ENCODE results near the gene CEMP1. TPM values are rescaled to one million over a fixed set of nuclear protein-coding genes. Genes with fewer than 3 reads are reported as not detected.

Gene CEMP1
- total RNA-seq, 2 donors from 2014 or later = 0.23 to 0.75 TPM

DNA sequence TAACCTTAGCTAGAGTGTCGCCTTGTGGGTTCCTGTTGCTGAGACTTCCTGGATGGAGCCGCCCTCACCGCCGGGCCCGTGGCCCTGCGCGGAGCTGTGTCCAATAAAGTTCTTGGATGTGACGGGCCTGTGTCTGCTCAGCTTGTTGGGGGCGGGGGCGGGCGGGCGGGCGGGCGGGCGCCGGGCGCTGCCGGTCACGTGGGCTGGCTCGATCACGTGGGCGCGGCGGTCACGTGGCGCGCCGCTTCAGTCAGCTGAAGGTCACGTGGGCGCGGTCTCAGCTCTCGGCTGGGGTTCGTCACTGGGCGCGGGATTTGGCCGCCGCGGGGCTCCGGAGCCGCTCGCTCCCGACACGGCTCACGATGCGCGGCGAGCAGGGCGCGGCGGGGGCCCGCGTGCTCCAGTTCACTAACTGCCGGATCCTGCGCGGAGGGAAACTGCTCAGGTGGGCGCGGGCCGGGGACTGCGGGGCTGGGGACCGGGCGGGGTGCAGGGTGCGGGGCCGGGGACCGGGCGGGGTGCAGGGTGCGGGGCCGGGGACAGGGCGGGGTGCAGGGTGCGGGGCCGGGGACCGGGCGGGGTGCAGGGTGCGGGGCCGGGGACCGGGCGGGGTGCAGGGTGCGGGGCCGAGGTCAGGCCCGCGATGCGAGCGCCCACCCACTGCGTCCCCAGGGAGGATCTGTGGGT, 11.0 kb downstream of the CEMP1 start, which contains the start of gene AMDHD2:
AMDHD2 (plus strand) TSS at position 275 of the 687 bp plus-strand sequence; CDS start at position 363, 88 bp downstream.
- Mint-ChIP-seq H3K36me3 (ENCODE audit: low read depth) (peaks cover 9% of the 10 kb centered on the region), H3K27me3 (no peaks in the 10 kb centered on the region), H3K4me1 (peaks cover 44% of the 10 kb centered on the region), H3K27ac (peak within 1 kb of the TSS; percentile 91), H3K4me3 (peak within 1 kb of the TSS; percentile 92)
- no peaks in the 10 kb centered on the region for H3K9me3 ChIP-seq (ENCODE audit: control insufficient read depth, low read length, poor library complexity, severe bottlenecking)
- DNase-seq (peak; percentile 83 to 89 (median 87)), ATAC-seq (peak; percentile 62)

DNA sequence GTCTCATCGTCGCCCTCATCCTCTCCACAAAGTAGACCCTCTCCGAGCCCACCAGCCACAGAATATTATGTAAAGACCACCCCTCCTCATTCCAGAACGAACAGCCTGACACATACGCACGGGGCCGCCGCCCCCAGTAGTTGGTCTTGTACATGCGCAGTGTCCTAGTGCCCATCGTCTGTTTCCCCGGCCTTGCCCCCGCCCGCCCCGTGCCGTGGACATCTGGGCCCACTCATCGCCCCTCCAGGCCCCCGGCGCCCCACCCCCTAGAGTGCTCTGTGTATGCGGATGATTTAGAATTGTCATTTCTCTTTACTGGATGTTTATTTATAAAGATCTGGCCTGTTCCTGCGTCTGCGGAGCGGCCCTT, 11.5 kb downstream of the CEMP1 start:
- no peak for DNase-seq
- no peaks in the 10 kb centered on the region for H3K9me3 ChIP-seq (ENCODE audit: control insufficient read depth, low read length, poor library complexity, severe bottlenecking)
- peak overlapping the region; percentile 91 for H3K27ac Mint-ChIP-seq
- no peak for ATAC-seq
- H3K27me3 Mint-ChIP-seq = no peaks in the 10 kb centered on the region
- H3K4me3 Mint-ChIP-seq = peak overlapping the region; percentile 88
- H3K36me3 Mint-ChIP-seq (ENCODE audit: low read depth) = peaks cover 9% of the 10 kb centered on the region
- peaks cover 46% of the 10 kb centered on the region for H3K4me1 Mint-ChIP-seq

DNA sequence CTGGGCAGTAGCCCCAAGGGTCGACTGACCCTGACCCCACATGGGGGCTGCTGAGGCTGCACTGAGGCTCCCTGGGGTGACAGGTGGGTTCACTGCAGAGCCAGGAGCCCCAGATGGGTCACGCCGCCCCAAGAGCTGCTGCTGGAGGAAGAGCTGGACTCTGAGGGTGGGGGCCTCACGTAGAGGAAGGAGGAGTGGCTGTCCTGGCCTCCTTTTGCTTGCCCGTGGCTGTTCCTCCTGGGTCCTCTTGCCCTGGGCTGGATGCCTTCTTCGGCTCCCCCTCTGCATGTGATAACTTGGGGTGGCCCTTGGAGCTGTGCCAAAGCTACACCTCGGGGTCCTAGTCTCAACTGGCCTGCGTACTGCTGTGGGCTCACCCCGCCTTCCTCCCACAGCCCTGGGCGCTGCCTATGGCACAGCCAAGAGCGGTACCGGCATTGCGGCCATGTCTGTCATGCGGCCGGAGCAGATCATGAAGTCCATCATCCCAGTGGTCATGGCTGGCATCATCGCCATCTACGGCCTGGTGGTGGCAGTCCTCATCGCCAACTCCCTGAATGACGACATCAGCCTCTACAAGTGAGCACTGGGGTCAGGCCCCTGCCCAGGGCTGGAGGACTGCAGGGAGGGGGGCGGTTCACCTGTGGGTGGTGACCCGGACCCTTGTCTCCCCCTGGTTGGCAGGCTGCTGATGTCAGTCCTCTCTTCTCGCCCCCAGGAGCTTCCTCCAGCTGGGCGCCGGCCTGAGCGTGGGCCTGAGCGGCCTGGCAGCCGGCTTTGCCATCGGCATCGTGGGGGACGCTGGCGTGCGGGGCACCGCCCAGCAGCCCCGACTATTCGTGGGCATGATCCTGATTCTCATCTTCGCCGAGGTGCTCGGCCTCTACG, 12.1 kb downstream of the CEMP1 start:
- peak overlapping the region; percentile 91 for H3K27ac Mint-ChIP-seq
- no peaks in the 10 kb centered on the region for H3K27me3 Mint-ChIP-seq
- H3K4me3 Mint-ChIP-seq = peak overlapping the region; percentile 88
- H3K4me1 Mint-ChIP-seq = peaks cover 46% of the 10 kb centered on the region
- ATAC-seq (no peak), DNase-seq (no peak)
- H3K36me3 Mint-ChIP-seq (ENCODE audit: low read depth) = peaks cover 6% of the 10 kb centered on the region
- no peaks in the 10 kb centered on the region for H3K9me3 ChIP-seq (ENCODE audit: control insufficient read depth, low read length, poor library complexity, severe bottlenecking)

- Mint-ChIP-seq H3K27me3 (no peaks in the 10 kb centered on the region), H3K4me1 (peaks cover 44% of the 10 kb centered on the region), H3K4me3 (peak overlapping the region; percentile 19), H3K27ac (peak overlapping the region; percentile 95), H3K36me3 (ENCODE audit: low read depth) (peaks cover 6% of the 10 kb centered on the region)
- H3K9me3 ChIP-seq (ENCODE audit: control insufficient read depth, low read length, poor library complexity, severe bottlenecking) = no peaks in the 10 kb centered on the region
- ATAC-seq (no peak), DNase-seq (no peak)
Measured at GRCh38 chr16:2517954-2518605, 13.1 kb downstream of the CEMP1 start.

DNA sequence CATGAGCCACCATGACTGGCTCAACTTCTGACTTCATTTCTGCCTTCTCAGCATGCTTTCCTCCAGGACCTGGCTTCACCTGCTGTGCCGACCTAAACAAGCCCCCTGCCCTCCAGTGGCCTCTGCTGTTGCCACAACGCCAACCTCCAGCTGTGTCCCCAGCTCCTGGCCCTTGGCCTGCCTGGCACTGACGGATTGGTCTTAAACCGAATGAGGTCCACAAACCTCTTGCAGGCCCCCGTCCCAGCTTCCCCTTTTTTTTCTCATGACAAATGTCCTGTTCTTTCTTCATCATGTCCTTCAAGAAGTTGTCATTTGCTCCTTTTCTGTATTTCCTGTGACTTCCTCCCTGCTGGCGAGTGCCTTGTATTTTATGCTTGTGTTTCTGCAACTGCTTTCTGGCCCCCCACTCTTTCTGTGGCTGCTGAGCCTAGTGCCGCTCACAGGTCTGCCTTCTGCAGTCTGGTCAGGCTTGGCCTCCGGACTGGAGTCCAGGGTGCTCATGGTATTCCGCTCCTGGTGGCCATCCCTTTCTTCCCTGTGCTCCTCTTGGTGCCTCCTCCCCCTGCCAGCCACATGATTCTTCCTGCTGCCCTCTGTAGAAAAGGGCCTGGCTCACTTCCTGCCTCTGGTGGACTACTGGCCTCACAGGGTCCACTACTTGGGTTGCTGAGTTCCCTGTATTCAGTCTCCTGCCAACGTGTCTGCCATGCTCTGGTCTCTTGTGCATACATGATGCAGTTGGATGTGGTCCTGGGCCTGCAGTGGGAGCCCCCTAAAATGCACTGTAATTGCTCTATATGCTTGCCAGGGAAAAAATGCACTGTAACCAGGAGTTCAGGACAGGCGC, 14.6 kb downstream of the CEMP1 start:
- peaks cover 53% of the 10 kb centered on the region for H3K4me1 Mint-ChIP-seq

DNA sequence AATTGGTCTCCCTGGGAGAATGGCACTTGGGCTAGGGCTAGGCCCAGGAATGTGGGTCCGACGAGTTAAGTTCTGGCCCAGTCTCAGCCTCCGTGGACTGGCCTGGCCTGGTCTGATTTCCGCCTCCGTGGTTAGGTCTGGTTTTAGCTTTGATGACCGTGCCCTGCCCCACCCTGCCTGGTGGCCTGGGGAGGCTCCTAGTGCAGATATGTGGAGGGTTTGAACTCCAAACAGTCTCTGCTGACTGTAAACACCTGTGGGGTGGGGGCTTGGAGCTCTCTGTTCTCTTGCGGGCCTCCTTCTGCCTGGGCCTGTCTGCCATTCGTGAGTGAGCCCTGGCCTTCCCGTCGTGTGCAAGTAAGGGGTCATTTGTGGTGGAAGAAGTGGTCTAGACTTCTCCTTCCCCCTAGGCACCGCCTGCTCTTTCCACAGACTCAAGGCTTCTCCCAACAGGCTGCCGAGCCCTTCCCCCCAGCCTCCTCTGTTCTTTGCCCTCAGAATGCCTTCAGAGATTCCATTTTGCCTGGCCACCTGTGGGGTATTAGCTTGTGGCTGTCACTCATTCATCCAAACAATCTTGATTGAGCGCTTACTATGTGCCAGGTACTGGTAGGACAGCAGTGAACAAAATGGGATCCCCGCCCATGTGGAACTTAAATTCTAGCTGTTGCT, 15.9 kb downstream of the CEMP1 start:
- Mint-ChIP-seq H3K36me3 (ENCODE audit: low read depth) (peaks cover 6% of the 10 kb centered on the region), H3K4me3 (peak overlapping the region; percentile 93), H3K27ac (peak overlapping the region; percentile 95), H3K27me3 (no peaks in the 10 kb centered on the region), H3K4me1 (peaks cover 55% of the 10 kb centered on the region)
- ATAC-seq = no peak
- no peak for DNase-seq
- no peaks in the 10 kb centered on the region for H3K9me3 ChIP-seq (ENCODE audit: control insufficient read depth, low read length, poor library complexity, severe bottlenecking)

More for the DNA sequence above, 14.6 kb downstream of the CEMP1 start:
- Mint-ChIP-seq H3K27me3 (no peaks in the 10 kb centered on the region), H3K4me3 (peak overlapping the region; percentile 93), H3K27ac (peak overlapping the region; percentile 95), H3K36me3 (ENCODE audit: low read depth) (peaks cover 6% of the 10 kb centered on the region)
- DNase-seq (no peak), ATAC-seq (no peak)
- no peaks in the 10 kb centered on the region for H3K9me3 ChIP-seq (ENCODE audit: control insufficient read depth, low read length, poor library complexity, severe bottlenecking)

- Mint-ChIP-seq H3K36me3 (ENCODE audit: low read depth) (peaks cover 4% of the 10 kb centered on the region), H3K27me3 (no peaks in the 10 kb centered on the region), H3K27ac (peak overlapping the region; percentile 95), H3K4me1 (peaks cover 52% of the 10 kb centered on the region), H3K4me3 (peak overlapping the region; percentile 93)
- peak in 2 of 3 donors; percentile 41 to 45 for DNase-seq
- ATAC-seq = no peak
- no peaks in the 10 kb centered on the region for H3K9me3 ChIP-seq (ENCODE audit: control insufficient read depth, low read length, poor library complexity, severe bottlenecking)
Measured at GRCh38 chr16:2514333-2515179, 16.7 kb downstream of the CEMP1 start.

DNA sequence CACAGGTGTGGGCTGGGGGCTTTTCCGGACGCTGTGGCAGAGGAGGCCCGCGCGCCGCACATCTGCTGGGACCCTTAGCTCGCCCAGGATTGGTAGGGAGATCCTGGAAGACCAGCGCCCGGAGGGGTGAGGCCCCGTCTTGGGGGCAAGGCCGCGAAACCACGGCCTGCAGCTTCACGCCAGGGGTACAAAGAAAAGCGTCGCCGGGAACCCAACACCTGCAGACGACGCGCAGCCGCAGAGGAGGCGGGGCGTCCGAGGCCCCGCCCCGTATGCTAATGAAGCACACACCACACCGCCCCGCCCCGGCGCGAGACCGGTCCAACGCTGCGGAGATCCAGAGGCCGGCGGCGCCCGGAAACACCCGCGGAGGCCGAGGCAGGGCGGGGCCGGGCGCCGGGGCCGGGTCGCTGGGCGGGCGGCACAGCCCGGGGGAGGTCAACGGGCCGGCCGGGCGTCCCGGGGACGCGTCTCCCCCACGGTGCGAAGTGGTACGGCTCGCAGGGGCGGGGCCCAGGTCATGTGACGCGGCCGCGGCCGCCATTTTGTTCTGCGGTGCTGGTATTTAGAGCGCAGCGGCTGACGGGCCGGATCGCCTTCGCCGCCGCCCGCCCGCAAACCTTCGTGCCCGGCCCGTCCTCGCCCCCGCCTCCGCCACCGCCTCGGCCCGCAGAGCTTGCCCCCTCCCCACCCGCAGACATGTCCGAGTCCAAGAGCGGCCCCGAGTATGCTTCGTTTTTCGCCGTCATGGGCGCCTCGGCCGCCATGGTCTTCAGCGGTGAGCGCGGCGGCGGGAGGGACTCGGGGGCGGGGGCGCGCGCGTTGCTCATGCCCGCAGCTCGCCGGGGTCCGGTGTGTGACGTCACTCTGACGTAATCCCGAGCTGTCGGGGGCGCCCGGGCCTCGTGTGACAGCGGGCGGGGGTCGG, 17.5 kb downstream of the CEMP1 start, which contains the start of gene ATP6V0C:
ATP6V0C (plus strand) TSS at position 548 of the 928 bp plus-strand sequence; CDS start at position 700, 152 bp downstream.
- Mint-ChIP-seq H3K4me1 (peaks cover 48% of the 10 kb centered on the region), H3K27me3 (no peaks in the 10 kb centered on the region), H3K4me3 (peak within 1 kb of the TSS; percentile 93), H3K27ac (peak within 1 kb of the TSS; percentile 95), H3K36me3 (ENCODE audit: low read depth) (peaks cover 4% of the 10 kb centered on the region)
- DNase-seq (peak; percentile 83 to 89 (median 86)), ATAC-seq (peak; percentile 87)
- H3K9me3 ChIP-seq (ENCODE audit: control insufficient read depth, low read length, poor library complexity, severe bottlenecking) = no peaks in the 10 kb centered on the region

GRCh38 chr16:2512735-2513404, 18.3 kb downstream of the CEMP1 start:
- H3K27me3 Mint-ChIP-seq = no peaks in the 10 kb centered on the region
- ATAC-seq (no peak), DNase-seq (no peak)
- H3K4me3 Mint-ChIP-seq = peak overlapping the region; percentile 93
- peaks cover 48% of the 10 kb centered on the region for H3K4me1 Mint-ChIP-seq
- no peaks in the 10 kb centered on the region for H3K9me3 ChIP-seq (ENCODE audit: control insufficient read depth, low read length, poor library complexity, severe bottlenecking)
- H3K27ac Mint-ChIP-seq = peak overlapping the region; percentile 95
- H3K36me3 Mint-ChIP-seq (ENCODE audit: low read depth) = peaks cover 4% of the 10 kb centered on the region

DNA sequence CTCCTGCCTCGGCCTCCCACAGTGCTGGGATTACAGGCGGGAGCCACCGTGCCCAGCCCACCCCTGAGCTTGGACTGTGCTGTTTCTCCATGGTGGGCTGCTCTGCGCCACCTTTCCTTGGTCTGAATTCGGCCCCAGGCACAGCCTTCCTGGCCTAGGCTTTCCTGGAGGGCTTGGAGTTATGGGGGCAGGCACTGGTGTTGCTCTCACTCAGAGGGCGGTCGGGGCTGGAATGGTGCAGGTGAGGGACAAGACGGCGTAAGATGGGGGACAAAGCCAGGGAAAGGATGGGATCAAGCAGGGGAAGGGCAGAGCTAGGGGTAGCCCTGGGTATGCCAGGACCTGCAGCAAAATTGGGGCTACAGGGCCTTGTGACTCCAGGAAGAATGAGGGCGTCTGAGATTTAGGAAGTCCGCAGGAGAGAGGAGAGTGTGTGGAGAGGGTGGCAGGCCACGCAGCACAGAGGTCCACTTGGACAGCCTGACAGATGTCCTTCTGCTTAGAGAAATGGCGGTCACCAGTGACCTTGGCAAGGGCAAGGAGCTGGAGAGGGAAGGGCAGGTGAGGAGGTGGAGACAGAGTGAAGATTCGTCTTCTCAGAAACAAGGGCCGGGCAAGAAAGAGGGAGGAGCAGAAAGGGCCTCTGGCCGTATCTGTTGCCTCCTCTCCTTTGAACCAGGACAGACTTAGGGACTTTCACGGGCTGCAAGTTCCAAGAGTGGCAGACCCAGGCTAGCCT, 19.0 kb downstream of the CEMP1 start:
- DNase-seq = no peak
- H3K9me3 ChIP-seq (ENCODE audit: control insufficient read depth, low read length, poor library complexity, severe bottlenecking) = no peaks in the 10 kb centered on the region
- no peak for ATAC-seq
- peak overlapping the region; percentile 93 for H3K4me3 Mint-ChIP-seq
- peaks cover 4% of the 10 kb centered on the region for H3K36me3 Mint-ChIP-seq (ENCODE audit: low read depth)
- H3K27ac Mint-ChIP-seq = peak overlapping the region; percentile 95
- no peaks in the 10 kb centered on the region for H3K27me3 Mint-ChIP-seq
- H3K4me1 Mint-ChIP-seq = peaks cover 42% of the 10 kb centered on the region
